Myocyte (in vitro differentiated cells): ENCODE measurements around the gene SLC25A25. TPM values are rescaled to one million over a fixed set of nuclear protein-coding genes. Genes with fewer than 3 reads are reported as not detected.
"Not testable (repeated sequence)": the region's sequence is repeated elsewhere in the genome, so short reads cannot be mapped to it uniquely, and the experiment has no call there.

Experiments used
- DNase-seq: peaks from one replicate; pipeline ENCODE4 v3.0.0-alpha.2; 2012; ENCODE audit warnings: low read depth
- total RNA-seq: library from RNA; depleted of rRNA; stranded (reverse); fragments of >200 nt; gene quantifications from 2 replicates; pipeline ENCODE4 v1.2.3, GENCODE V29; 2014

SLC25A25 gene
- total RNA-seq, 1 donor from 2014 or later: 46.1 TPM

GRCh38 chr9:128108269-128109049 lies 40.4 kb downstream of the SLC25A25 start:
- no peak for DNase-seq

DNA sequence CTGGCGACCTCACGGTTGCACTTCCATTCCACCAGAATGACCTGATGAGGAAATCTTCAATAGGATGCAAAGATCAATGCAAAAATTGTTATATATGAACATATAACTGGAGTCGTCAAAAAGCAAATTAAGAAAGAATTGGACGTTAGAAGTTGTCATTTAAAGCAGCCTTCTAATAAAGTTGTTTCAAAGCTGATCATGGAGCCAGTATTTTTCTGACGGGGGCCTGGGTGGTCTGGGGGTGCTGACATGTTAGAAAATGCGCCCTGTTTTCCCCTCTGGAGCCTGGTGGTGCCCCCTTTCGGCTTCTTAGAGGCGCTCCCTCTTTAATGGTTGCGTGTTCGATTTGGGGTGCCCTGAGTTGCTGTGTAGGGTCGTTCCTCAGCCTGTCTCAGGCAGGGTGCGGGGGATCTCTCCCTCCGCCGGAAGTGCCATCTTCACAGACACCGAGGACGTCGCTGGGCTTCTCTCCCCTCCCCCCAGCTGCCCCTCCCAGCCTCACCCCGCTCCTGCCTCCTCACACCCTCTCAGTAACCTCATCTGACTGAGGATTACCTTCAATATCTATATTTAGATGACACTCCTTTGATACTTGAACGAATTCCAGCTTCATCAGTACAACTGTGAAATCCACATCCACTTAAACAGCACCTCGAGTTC lies 41.1 kb downstream of the SLC25A25 start:
- peak; percentile 43 for DNase-seq

DNA sequence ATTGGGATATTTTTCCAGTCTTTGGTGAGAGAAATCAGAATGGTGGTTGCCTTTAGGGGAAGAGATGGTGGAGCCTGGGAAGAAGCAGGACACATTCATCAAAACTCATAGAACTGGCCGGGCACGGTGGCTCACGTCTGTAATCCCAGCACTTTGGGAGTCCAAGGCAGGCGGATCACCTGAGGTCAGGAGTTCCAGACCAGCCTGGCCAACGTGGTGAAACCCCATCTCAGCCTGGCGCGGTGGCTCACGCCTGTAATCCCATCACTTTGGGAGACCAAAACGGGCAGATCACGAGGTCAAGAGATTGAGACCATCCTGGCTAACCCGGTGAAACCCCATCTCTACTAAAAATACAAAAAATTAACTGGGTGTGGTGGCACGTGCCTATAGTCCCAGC lies 43.7 kb downstream of the SLC25A25 start:
- DNase-seq: not testable (repeated sequence)

DNA sequence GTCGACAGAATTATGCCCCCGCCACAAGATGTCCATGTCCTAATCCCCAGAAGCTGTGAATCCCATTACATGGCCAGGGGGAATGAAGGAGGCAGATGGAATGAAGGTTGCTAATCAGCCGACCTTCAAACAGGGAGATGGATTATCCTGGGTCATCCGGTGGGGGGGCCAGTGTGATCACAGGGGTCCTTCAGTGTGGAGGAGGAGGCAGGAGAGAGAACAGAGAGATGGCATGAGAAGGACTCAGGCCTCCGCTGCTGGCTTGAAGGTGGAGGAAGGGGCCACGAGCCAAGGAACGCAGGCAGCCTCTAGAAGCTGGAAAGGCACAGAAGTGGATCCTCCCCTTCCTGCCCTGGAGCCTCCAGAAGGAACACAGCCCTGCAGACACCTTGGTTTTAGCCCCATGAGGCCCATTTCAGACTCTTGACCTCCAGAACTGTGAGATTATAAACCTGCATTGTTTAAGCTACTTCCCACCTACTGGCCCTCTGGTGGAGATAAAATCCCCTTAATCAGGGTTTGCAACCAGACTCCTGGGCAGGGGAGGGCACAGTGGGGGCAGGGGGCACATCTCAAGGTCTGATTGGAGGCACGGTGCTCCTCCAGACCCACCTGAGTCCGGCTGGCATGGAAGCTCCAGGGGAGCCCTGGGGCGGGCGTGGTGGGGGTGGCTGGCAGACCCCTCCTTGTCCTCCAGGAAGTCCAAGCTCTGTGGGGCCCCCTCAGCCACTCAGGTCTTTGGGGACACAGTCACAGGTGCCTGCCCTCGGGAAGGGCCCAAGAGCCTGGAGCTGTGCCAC lies 45.7 kb downstream of the SLC25A25 start:
- no peak for DNase-seq

GRCh38 chr9:128114326-128115186 lies 46.5 kb downstream of the SLC25A25 start:
- no peak for DNase-seq

GRCh38 chr9:128115187-128116103 lies 47.4 kb downstream of the SLC25A25 start:
- DNase-seq: peak; percentile 77

GRCh38 chr9:128116104-128117083 lies 48.4 kb downstream of the SLC25A25 start:
- no peak for DNase-seq

GRCh38 chr9:128117613-128118471 lies 49.8 kb downstream of the SLC25A25 start:
- peak; percentile 90 for DNase-seq

DNA sequence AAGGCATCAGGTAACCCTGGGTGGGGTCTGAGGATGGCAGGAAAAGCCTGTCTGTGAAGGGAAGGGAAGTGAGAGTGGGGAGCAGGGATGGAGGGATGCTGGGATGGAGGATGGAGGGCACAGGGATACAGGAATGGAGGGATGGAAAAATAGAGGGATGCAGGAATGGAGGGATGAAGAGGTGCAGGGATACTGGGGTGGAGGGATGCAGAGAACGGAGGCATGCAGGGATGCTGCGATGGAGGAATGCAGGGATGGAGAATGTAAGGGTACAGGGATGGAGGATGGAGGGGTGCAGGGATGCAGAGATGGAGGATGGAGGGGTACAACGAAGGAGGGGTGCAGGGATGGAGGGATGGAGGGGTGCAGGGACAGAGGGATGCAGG lies 50.4 kb downstream of the SLC25A25 start:
- DNase-seq: no peak

GRCh38 chr9:128118971-128119665 lies 51.1 kb downstream of the SLC25A25 start:
- DNase-seq: peak; percentile 70

GRCh38 chr9:128120061-128120740 lies 52.2 kb downstream of the SLC25A25 start:
- DNase-seq: no peak

DNA sequence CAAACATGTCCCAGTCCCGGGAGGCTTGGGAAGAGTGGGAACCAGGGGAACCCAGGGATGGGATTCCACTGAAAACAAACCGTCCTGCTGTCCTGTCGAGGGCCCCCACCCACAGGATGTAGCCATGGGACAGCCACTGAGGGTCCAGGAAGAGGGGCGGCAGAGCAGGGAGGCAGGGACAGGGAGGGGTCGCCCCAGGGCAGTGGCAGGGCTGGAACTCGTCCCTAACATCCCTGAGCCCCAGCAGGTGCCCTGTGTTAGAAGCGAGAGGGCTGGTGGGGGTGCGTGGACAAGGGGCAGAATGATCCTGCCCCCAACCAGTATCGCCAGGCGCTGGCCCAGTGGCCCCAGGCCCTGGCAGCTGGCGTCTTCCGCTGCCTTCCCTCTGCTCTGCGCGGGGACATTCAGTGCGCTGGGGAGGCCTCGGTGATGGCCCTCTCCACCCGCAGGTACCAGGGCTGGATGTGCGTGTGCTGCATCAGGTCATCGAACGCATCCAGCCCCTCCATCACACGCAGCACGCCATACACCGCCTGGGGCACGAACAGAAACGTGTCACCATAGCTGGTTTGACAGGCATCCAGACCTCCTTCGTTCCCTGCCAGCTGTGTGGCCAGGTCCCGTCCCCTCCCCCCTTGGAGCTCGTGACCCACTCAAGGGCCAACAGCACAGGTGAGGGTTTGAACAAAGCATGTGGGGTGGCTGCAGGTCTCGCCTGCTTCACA lies 52.9 kb downstream of the SLC25A25 start:
- no peak for DNase-seq

GRCh38 chr9:128121466-128121810 lies 53.4 kb downstream of the SLC25A25 start:
- no peak for DNase-seq

GRCh38 chr9:128121924-128122808 lies 54.1 kb downstream of the SLC25A25 start:
- DNase-seq: no peak

GRCh38 chr9:128122809-128123175 lies 54.8 kb downstream of the SLC25A25 start:
- DNase-seq: no peak
